K562 (cell line): ENCODE measurements around the gene TP53BP1. TPM values are rescaled to one million over a fixed set of nuclear protein-coding genes. Genes with fewer than 3 reads are reported as not detected.
A peak's percentile ranks its signal among the peaks of the same experiment; 100 is the strongest.

Experiments
- CTCFL ChIP-seq: IDR thresholded peaks from 2 replicates; pipeline ENCODE4 v1.6.1; 2011; ENCODE audit warnings: borderline replicate concordance, low read depth, mild to moderate bottlenecking, moderate library complexity, low read length; ENCODE audit not compliant: insufficient read depth, poor library complexity, severe bottlenecking
- ELF1 ChIP-seq: fragments of 200-800 bp; sonication (Bioruptor generic); IDR thresholded peaks from 2 replicates; pipeline ENCODE4 v1.6.1; 2016; ENCODE audit warnings: missing genetic modification characterization, missing compliant biosample characterization
- GABPA ChIP-seq: fragments of 200-800 bp; sonication (Bioruptor generic); conservative IDR thresholded peaks from 2 replicates; pipeline ENCODE4 v1.6.1; 2016; ENCODE audit warnings: low read depth, missing genetic modification characterization, missing compliant biosample characterization
- KDM1A ChIP-seq, 2 experiments: fragments of 450-650 bp; IDR thresholded peaks; 2 replicates each; pipeline ENCODE4 v1.6.1; 2016; ENCODE audit warnings: mild to moderate bottlenecking in 2 of 2
- SMARCA4 ChIP-seq: fragments of 450-650 bp; IDR thresholded peaks from 2 replicates; pipeline ENCODE4 v1.6.1; 2016
- TFAP4 ChIP-seq: sonication (generic); formaldehyde crosslinking; IDR thresholded peaks from 2 replicates; pipeline ENCODE4 v1.8.0; 2022; ENCODE audit warnings: missing genetic modification reagents, mild to moderate bottlenecking, moderate library complexity, borderline replicate concordance
- polyA plus RNA-seq, 8 experiments: library from polyadenylated mRNA; depleted of rRNA in 4 of 8; stranded (reverse) in 5 of 8; unstranded in 3 of 8; fragments of >200 nt; fragmentation: Nextera tagmentation in 2 of 8; fragmentation: Illumina TruSeq in 1 of 8; extraction: Ambion mirVana in 2 of 8; extraction: Trizol in 1 of 8; gene quantifications; 2 replicates each; pipeline versions ENCODE4 v1.2.1 to v1.2.3, GENCODE V29; 2011 to 2014; ENCODE audit warnings: inconsistent platforms in 1 of 8, missing spikeins in 1 of 8
- total RNA-seq, 7 experiments: library from RNA; depleted of rRNA in 6 of 7; stranded (reverse); fragments of >200 nt in 6 of 7; fragmentation: Illumina TruSeq in 2 of 7; extraction: Trizol in 2 of 7; gene quantifications; 2 replicates each; pipeline versions ENCODE4 v1.2.1 to v1.2.3, GENCODE V29; 2011 to 2021; ENCODE audit warnings: low replicate concordance in 1 of 7
- TF ChIP-seq, protein P1 (sequence below): sonication (generic); formaldehyde crosslinking; IDR thresholded peaks from 2 replicates; pipeline ENCODE4 v1.8.1; 2023; ENCODE audit warnings: mild to moderate bottlenecking, missing genetic modification reagents

TP53BP1 gene
- total and polyA plus RNA-seq, 9 of the 15 experiments (the other 6 are each of a cell fraction or from before 2014, with no cell fraction given), result 5.7 to 63.3 (median 30.9) TPM

DNA sequence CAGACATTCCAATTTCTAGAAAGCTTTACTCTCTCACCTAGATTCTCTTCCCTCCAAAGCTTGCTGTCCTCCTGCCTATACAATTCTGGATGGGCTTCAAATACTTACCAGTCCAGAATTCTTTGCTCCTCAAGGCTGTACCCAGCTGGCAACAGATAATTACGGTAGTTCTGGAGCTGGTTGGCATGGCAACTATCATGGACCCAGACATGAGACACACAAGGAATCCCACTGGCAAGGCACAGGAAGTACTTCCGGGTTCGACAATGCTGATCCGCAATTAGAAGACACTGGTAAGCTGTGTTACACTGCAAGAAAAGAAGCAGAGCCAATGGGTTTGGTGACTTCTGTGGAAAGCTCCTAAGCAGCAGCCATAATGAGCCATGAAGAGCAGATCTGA, 84.2 kb downstream of the TP53BP1 start (continued):
- peak; percentile 28; the same call in 1 of the 2 replicates for TF ChIP-seq TFAP4 (CRISPR knock-in tag)
- TF ChIP-seq ELF1, result 0 out of 2 replicates have a peak, but pooled peaks have one; percentile 25
- TF ChIP-seq SMARCA4, result no peak
- TF ChIP-seq, protein P1, sequence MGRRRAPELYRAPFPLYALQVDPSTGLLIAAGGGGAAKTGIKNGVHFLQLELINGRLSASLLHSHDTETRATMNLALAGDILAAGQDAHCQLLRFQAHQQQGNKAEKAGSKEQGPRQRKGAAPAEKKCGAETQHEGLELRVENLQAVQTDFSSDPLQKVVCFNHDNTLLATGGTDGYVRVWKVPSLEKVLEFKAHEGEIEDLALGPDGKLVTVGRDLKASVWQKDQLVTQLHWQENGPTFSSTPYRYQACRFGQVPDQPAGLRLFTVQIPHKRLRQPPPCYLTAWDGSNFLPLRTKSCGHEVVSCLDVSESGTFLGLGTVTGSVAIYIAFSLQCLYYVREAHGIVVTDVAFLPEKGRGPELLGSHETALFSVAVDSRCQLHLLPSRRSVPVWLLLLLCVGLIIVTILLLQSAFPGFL, result no peak
- TF ChIP-seq CTCFL, result no peak
- 0 out of 2 replicates have a peak, but pooled peaks have one; percentile 27 for TF ChIP-seq GABPA (tag)
- TF ChIP-seq KDM1A (IDR thresholded peaks at IDR 0.05), result no peak
